ENCODE measurements around the gene CYTH4. TPM values are rescaled to one million over a fixed set of nuclear protein-coding genes. Genes with fewer than 3 reads are reported as not detected.

CYTH4 gene
- total RNA-seq, 4 donors from 2014 or later: 1.4 to 13.1 (median 3.0) TPM

GRCh38 chr22:37343863-37344734, 61.8 kb downstream of the CYTH4 start:
- TF ChIP-seq, protein P1, sequence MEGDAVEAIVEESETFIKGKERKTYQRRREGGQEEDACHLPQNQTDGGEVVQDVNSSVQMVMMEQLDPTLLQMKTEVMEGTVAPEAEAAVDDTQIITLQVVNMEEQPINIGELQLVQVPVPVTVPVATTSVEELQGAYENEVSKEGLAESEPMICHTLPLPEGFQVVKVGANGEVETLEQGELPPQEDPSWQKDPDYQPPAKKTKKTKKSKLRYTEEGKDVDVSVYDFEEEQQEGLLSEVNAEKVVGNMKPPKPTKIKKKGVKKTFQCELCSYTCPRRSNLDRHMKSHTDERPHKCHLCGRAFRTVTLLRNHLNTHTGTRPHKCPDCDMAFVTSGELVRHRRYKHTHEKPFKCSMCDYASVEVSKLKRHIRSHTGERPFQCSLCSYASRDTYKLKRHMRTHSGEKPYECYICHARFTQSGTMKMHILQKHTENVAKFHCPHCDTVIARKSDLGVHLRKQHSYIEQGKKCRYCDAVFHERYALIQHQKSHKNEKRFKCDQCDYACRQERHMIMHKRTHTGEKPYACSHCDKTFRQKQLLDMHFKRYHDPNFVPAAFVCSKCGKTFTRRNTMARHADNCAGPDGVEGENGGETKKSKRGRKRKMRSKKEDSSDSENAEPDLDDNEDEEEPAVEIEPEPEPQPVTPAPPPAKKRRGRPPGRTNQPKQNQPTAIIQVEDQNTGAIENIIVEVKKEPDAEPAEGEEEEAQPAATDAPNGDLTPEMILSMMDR (IDR thresholded peaks at IDR 0.05): no peak
- TF ChIP-seq POLR2A (IDR thresholded peaks at IDR 0.05): no peak
- H3K4me3 ChIP-seq (ENCODE audit: low read depth, poor library complexity, severe bottlenecking): no peak overlapping the region
- no peak for DNase-seq (ENCODE audit: low spot score in 2 of 2)
- 69 to 73% methylated on average over 16 of the region's 17 CpGs for WGBS, 2 donors
- intact Hi-C loops (cut with DNase I; ENCODE audit: low total_unique reads): no loop called here

GRCh38 chr22:37344735-37345449, 62.6 kb downstream of the CYTH4 start:
- TF ChIP-seq POLR2A (IDR thresholded peaks at IDR 0.05): no peak
- TF ChIP-seq, protein P1 (IDR thresholded peaks at IDR 0.05): no peak
- no peak for DNase-seq (ENCODE audit: low spot score in 2 of 2)
- intact Hi-C loops (cut with DNase I; ENCODE audit: low total_unique reads): no loop called here
- 70 to 77% methylated on average over 13 of the region's 13 CpGs for WGBS, 2 donors
- no peak overlapping the region for H3K4me3 ChIP-seq (ENCODE audit: low read depth, poor library complexity, severe bottlenecking)

- no peak overlapping the region for H3K4me3 ChIP-seq (ENCODE audit: low read depth, poor library complexity, severe bottlenecking)
- no peak for TF ChIP-seq POLR2A (IDR thresholded peaks at IDR 0.05)
- TF ChIP-seq, protein P1 (IDR thresholded peaks at IDR 0.05): no peak
- 31 to 34% methylated on average over 13 of the region's 13 CpGs for WGBS, 2 donors
- no peak for DNase-seq (ENCODE audit: low spot score in 2 of 2)
- intact Hi-C loops (cut with DNase I; ENCODE audit: low total_unique reads): no loop called here
These were observed 63.7 kb downstream of the CYTH4 start for GRCh38 chr22:37345863-37346504.

DNA sequence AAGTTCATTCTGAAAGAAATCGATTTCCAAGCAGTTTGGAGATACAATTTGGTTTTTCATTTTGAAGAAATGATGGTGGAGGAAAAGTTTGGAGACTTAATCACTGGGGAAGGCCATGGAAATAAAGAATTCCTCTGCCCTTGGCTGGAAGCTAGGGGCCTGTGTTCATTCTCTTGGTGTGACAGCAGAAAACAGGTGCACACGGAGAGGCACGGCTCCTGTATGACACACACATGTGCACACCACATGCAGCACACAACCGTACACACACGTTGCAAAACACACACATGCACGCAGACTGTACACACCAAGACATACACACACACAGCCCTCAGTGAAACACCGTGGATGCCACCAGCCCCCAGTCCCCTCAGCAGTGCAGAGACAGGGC, 64.2 kb downstream of the CYTH4 start:
- no peak overlapping the region for H3K4me3 ChIP-seq (ENCODE audit: low read depth, poor library complexity, severe bottlenecking)
- TF ChIP-seq, protein P1 (IDR thresholded peaks at IDR 0.05): no peak
- no peak for TF ChIP-seq POLR2A (IDR thresholded peaks at IDR 0.05)
- intact Hi-C loops (cut with DNase I; ENCODE audit: low total_unique reads): no loop called here
- WGBS, 2 donors: 71 to 76% methylated on average over 7 of the region's 7 CpGs
- no peak for DNase-seq (ENCODE audit: low spot score in 2 of 2)

DNA sequence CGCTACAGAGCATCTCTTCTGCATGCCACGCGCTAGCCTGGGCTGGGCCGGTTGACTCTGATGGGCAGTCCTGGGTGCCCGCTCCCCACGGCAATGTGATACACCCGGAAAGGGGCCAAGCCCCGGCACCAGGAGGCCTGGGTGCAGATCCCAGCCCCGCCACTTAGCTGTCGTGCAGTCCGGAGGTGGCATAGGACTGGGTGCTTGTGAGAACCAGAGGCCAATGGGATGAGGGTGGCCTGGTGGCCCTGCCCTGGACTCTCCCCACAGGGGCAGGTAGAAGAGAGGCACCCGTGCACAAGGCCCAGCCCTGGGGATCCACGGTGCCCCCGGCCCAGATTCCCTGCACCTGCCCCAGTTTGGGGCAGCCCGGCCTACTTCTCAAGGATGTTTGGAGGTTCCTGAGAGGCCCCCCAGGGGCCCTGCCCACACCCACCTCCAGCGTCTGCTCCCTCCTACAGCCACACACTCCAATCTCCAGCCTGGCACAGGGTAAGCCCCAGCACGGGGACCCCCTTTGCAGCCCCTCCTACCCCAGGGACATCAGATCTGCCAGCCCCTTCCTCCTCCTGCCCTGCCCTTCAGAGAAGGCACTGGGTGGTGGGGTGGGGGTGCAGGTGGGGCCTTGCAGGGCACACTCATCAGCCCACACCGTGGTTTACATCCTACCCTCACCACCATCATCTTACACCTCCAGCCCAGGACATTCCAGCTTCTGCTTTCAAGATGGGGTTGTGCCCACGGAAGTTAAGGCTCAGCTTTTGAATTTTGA, 66.9 kb downstream of the CYTH4 start:
- intact Hi-C loops (cut with DNase I; ENCODE audit: low total_unique reads): no loop called here
- no peak for DNase-seq (ENCODE audit: low spot score in 2 of 2)
- H3K4me3 ChIP-seq (ENCODE audit: low read depth, poor library complexity, severe bottlenecking): no peak overlapping the region
- no peak for TF ChIP-seq POLR2A (IDR thresholded peaks at IDR 0.05)
- TF ChIP-seq, protein P1 (IDR thresholded peaks at IDR 0.05): no peak
- WGBS, 2 donors: 87 to 91% methylated on average over 13 to 19 of the region's 19 CpGs

All from lower leg skin (tissue), 4 donors.